Measurements from ENCODE around the gene TXNDC9. TPM values are rescaled to one million over a fixed set of nuclear protein-coding genes. Genes with fewer than 3 reads are reported as not detected.

TXNDC9 gene
- total and polyA plus RNA-seq, 2 of the 8 experiments (the other 6 are each of a cell fraction or from before 2014, with no cell fraction given), result 12.9 to 35.6 TPM

- Histone ChIP-seq H3K79me2 (ENCODE audit: control insufficient read depth in 1 of 2, insufficient read depth in 2 of 2, low read length in 2 of 2) (no peaks in the 10 kb centered on the region), H3K4me1 (replicated peaks in 1 of 4; ENCODE audit: control insufficient read depth in 3 of 4, insufficient read depth in 4 of 4, low read length in 3 of 4) (no peaks in the 10 kb centered on the region), H2BK120ac (replicated peaks; ENCODE audit: low read depth, low read length) (no peak overlapping the region), H3K14ac (ENCODE audit: insufficient read length) (no peak overlapping the region), H3K4ac (replicated peaks; ENCODE audit: insufficient read length, low read depth, low read length) (no peak overlapping the region), H3K4me2 (ENCODE audit: insufficient read depth in 1 of 2, low read depth in 2 of 2, low read length in 2 of 2) (no peak overlapping the region), H3K27me3 (replicated peaks in 1 of 4; ENCODE audit: control insufficient read depth in 3 of 4, extremely low read depth in 1 of 4, insufficient read depth in 3 of 4, low read length in 3 of 4) (no peaks in the 10 kb centered on the region), H3K9ac (replicated peaks in 1 of 4; ENCODE audit: extremely low read depth in 1 of 4, low read depth in 3 of 4, low read length in 3 of 4) (no peak overlapping the region), H3K27ac (ENCODE audit: low read depth, low read length) (no peak overlapping the region), H3K9me3 (ENCODE audit: insufficient read depth in 2 of 2, low read depth in 1 of 2, low read length in 1 of 2) (no peaks in the 10 kb centered on the region), H3K4me3 (ENCODE audit: extremely low read depth in 1 of 4, insufficient read depth in 2 of 4, low read depth in 3 of 4, low read length in 4 of 4) (no peak overlapping the region), H3K18ac (ENCODE audit: extremely low read depth, low read length) (no peak overlapping the region), H3K23ac (ENCODE audit: insufficient read length) (no peak overlapping the region), H2AK5ac (ENCODE audit: low read depth, low read length) (no peak overlapping the region), H3K23me2 (ENCODE audit: low read depth, low read length) (no peaks in the 10 kb centered on the region), H3K56ac (replicated peaks; ENCODE audit: insufficient read length, low read depth, low read length) (no peak overlapping the region), H3K79me1 (ENCODE audit: low read depth, low read length) (no peaks in the 10 kb centered on the region), H4K8ac (ENCODE audit: extremely low read depth, insufficient read depth, low read length) (no peak overlapping the region), H2BK15ac (ENCODE audit: low read length) (no peak overlapping the region), H4K5ac (ENCODE audit: insufficient read length, low read depth, low read length) (no peak overlapping the region), H3K36me3 (ENCODE audit: control insufficient read depth in 2 of 4, insufficient read depth in 4 of 4, low read length in 3 of 4) (peaks cover 5 to 41% (median 17%) of the 10 kb centered on the region in 4 experiments; a peak in 7 of 8 replicates), H4K91ac (replicated peaks; ENCODE audit: insufficient read length, low read length) (no peak overlapping the region), H2BK5ac (ENCODE audit: low read depth, low read length) (no peak overlapping the region), H2AFZ (ENCODE audit: low read length) (no peak overlapping the region), H4K20me1 (replicated peaks in 1 of 2; ENCODE audit: control insufficient read depth in 1 of 2, insufficient read depth in 2 of 2, low read length in 2 of 2) (no peaks in the 10 kb centered on the region), H2BK20ac (ENCODE audit: low read length) (no peak overlapping the region), H2BK12ac (ENCODE audit: low read depth, low read length) (no peak overlapping the region)
- ChIA-PET CTCF (ENCODE audit: partially characterized antibody) (interaction anchor here (1.9 kb wide), 1 partner anchor 116 kb away, joined by 3 read pairs; no protein-coding TSS in a partner anchor), POLR2A (ENCODE audit: partially characterized antibody) (interaction anchor here (0.9 to 1.2 kb wide), 2 partner anchors 13 to 21 kb away, joined by 3 read pairs; no protein-coding TSS in a partner anchor)
- peak in 1 of 2 experiments; percentile 17 for DNase-seq (ENCODE audit: low read depth in 1 of 2, low spot score in 2 of 2)
- 93% methylated on average over 9 of the region's 9 CpGs; no CpG with 5 or more reads in 1 of the 2 experiments for WGBS, 2 experiments (ENCODE audit: extremely low coverage in 1 of 2, insufficient coverage in 1 of 2, insufficient read length in 1 of 2, insufficient replicate concordance in 2 of 2, low coverage in 1 of 2, low lambda C conversion rate in 2 of 2, missing lambda C conversion rate in 1 of 2)
- no peak for TF ChIP-seq ZNF274 (IDR thresholded peaks at IDR 0.05; ENCODE audit: borderline replicate concordance, extremely low read depth, low read length)
- TF ChIP-seq JUN (IDR thresholded peaks at IDR 0.05; ENCODE audit: low read depth, low read length), result no peak
- FAIRE-seq, result no peak
Measured at GRCh38 chr2:99317161-99317872, 18.8 kb downstream of the TXNDC9 start.
